Panc1 (cell line): ENCODE measurements around the gene PEPD. TPM values are rescaled to one million over a fixed set of nuclear protein-coding genes. Genes with fewer than 3 reads are reported as not detected.
A peak's percentile ranks its signal among the peaks of the same experiment; 100 is the strongest.

Experiments
- ATAC-seq: fragments of 200-7000 bp; cut with Tn5 transposase; 2 replicates; pipeline ENCODE4 v1.9.1; 2020; ENCODE audit warnings: mild to moderate bottlenecking, moderate library complexity
- BruUV-seq: library from RNA; stranded (reverse); fragments of 400-500 nt; replicated peaks from 2 replicates; lab custom pipeline; 2021; lab: Mats Ljungman, UMichigan
- CTCF ChIA-PET: fragments of 300-600 bp; sonication (Branson Sonifier 250); formaldehyde crosslinking; loops from one replicate; lab custom pipeline; 2022; ENCODE audit warnings: antibody characterized with exemption; lab: Charles Lee
- POLR2A ChIA-PET: fragments of 300-600 bp; sonication (Branson Sonifier 250); formaldehyde crosslinking; loops from one replicate; lab custom pipeline; 2022; ENCODE audit warnings: antibody characterized with exemption; lab: Charles Lee
- DNase-seq: peaks from one replicate; pipeline ENCODE4 v3.0.0-alpha.2; 2010; ENCODE audit warnings: low read depth, low spot score
- H3K27ac ChIP-seq: 2 replicates; pipeline ENCODE4 v1.5.1; 2011; ENCODE audit warnings: mild to moderate bottlenecking, low read length, inconsistent platforms
- H3K27me3 ChIP-seq: fragments of 200-500 bp; sonication (Bioruptor generic); 2 replicates; pipeline ENCODE4 v1.6.0; 2014; ENCODE audit warnings: low read length, inconsistent platforms; ENCODE audit not compliant: control insufficient read depth, insufficient read depth
- H3K36me3 ChIP-seq: fragments of 200-500 bp; sonication (Bioruptor generic); 2 replicates; pipeline ENCODE4 v1.5.1; 2014; ENCODE audit warnings: inconsistent platforms, mild to moderate bottlenecking, low read length, moderate library complexity; ENCODE audit not compliant: control insufficient read depth, insufficient read depth
- H3K4me1 ChIP-seq: 2 replicates; pipeline ENCODE4 v1.5.1; 2011; ENCODE audit warnings: inconsistent platforms, mild to moderate bottlenecking, low read length, moderate library complexity; ENCODE audit not compliant: control insufficient read depth, insufficient read depth
- H3K4me3 ChIP-seq, 2 experiments: 2 replicates each; pipeline ENCODE4 v1.5.1; 2011 to 2012; ENCODE audit warnings: low read depth in 2 of 2, low read length in 2 of 2, mild to moderate bottlenecking in 2 of 2, inconsistent platforms in 1 of 2, moderate library complexity in 1 of 2
- H3K9me3 ChIP-seq: fragments of 200-500 bp; sonication (Bioruptor generic); 2 replicates; pipeline ENCODE4 v1.5.1; 2014; ENCODE audit warnings: low read depth, mild to moderate bottlenecking, inconsistent platforms, low read length, moderate library complexity; ENCODE audit not compliant: control insufficient read depth, insufficient read depth
- CTCF ChIP-seq: fragments of 450-650 bp; IDR thresholded peaks from 2 replicates; pipeline ENCODE4 v1.5.1; 2017; ENCODE audit warnings: mild to moderate bottlenecking
- POLR2AphosphoS5 ChIP-seq: IDR thresholded peaks from 2 replicates; pipeline ENCODE4 v1.6.1; 2012; ENCODE audit warnings: mild to moderate bottlenecking, low read depth, low read length, moderate library complexity
- REST ChIP-seq, 2 experiments: IDR thresholded peaks; 2 replicates each; pipeline ENCODE4 v1.6.1; 2011 to 2012; ENCODE audit warnings: low read depth in 2 of 2, control low read depth in 1 of 2, low read length in 1 of 2, mild to moderate bottlenecking in 1 of 2, moderate library complexity in 1 of 2; ENCODE audit not compliant: insufficient read depth in 1 of 2
- SIN3A ChIP-seq: IDR thresholded peaks from 2 replicates; pipeline ENCODE4 v1.6.1; 2012; ENCODE audit warnings: low read depth, mild to moderate bottlenecking, low read length, moderate library complexity, borderline replicate concordance; ENCODE audit not compliant: insufficient read depth
- TCF7L2 ChIP-seq: IDR thresholded peaks from 2 replicates; pipeline ENCODE4 v1.6.1; 2011; ENCODE audit warnings: mild to moderate bottlenecking, low read depth, low read length, inconsistent platforms
- in situ Hi-C: cut with HindIII; loops from 2 replicates; pipeline ENCODE4 v1.10.0; 2016; ENCODE audit warnings: low sequenced_read_pairs, low pct_unique_long_range_greater_than_20kb
- intact Hi-C: fragments of 100-400 bp; cut with micrococcal nuclease; formaldehyde crosslinking; loops from one replicate; pipeline ENCODE4 v1.10.0; 2022; ENCODE audit not compliant: unreplicated experiment
- total RNA-seq: library from RNA; stranded (reverse); gene quantifications from one replicate; pipeline ENCODE4 v1.2.1, GENCODE V29; 2021; ENCODE audit not compliant: unreplicated experiment

Gene PEPD
- total RNA-seq, 1 experiment from 2014 or later = 102 TPM

- ChIA-PET CTCF (interaction anchor here (0.5 to 0.8 kb wide), 2 partner anchors 141 to 1260 kb away, joined by 4 to 6 read pairs; no protein-coding TSS in a partner anchor), POLR2A (interaction anchor here (1.1 kb wide), 1 partner anchor 14 kb away, joined by 3 read pairs; no protein-coding TSS in a partner anchor)
- intact Hi-C loops (no loop called here), in situ Hi-C loops (no loop called here)
- H3K4me1 ChIP-seq = peaks cover 38% of the 10 kb centered on the region
- H3K27ac ChIP-seq = no peak overlapping the region
- BruUV-seq = no TSS peak
- no peaks in the 10 kb centered on the region for H3K27me3 ChIP-seq
- H3K9me3 ChIP-seq = no peaks in the 10 kb centered on the region
- ATAC-seq (no peak), DNase-seq (no peak)
- TF ChIP-seq CTCF (no peak), SIN3A (no peak), POLR2AphosphoS5 (no peak), TCF7L2 (no peak), REST (IDR thresholded peaks at IDR 0.05; ENCODE audit: insufficient read depth in 1 of 2, low read depth in 2 of 2, low read length in 1 of 2) (no peak)
- H3K36me3 ChIP-seq = peaks cover 5% of the 10 kb centered on the region; the same call in 1 of the 2 replicates
- H3K4me3 ChIP-seq = no peak overlapping the region
These were observed 143.8 kb downstream of the PEPD start for GRCh38 chr19:33377586-33378475.

- Histone ChIP-seq H3K27me3 (no peaks in the 10 kb centered on the region), H3K27ac (peak overlapping the region; percentile 20; the same call in 1 of the 2 replicates), H3K36me3 (peaks cover 5% of the 10 kb centered on the region; the same call in 1 of the 2 replicates), H3K4me3 (no peak overlapping the region), H3K9me3 (no peaks in the 10 kb centered on the region), H3K4me1 (peaks cover 39% of the 10 kb centered on the region)
- no peak for TF ChIP-seq REST (IDR thresholded peaks at IDR 0.05; ENCODE audit: insufficient read depth in 1 of 2, low read depth in 2 of 2, low read length in 1 of 2)
- BruUV-seq = no TSS peak
- ChIA-PET POLR2A (interaction anchor here (1.1 kb wide), 1 partner anchor 15 kb away, joined by 3 read pairs; no protein-coding TSS in a partner anchor), CTCF (no interaction called here)
- intact Hi-C loops = no loop called here
- ATAC-seq (no peak), DNase-seq (no peak)
- in situ Hi-C loops = no loop called here
These were observed 144.5 kb downstream of the PEPD start for GRCh38 chr19:33376941-33377557.
